Mucosa of descending colon (tissue), 3 donors: ENCODE data around the gene LOXHD1. TPM values are rescaled to one million over a fixed set of nuclear protein-coding genes. Genes with fewer than 3 reads are reported as not detected.

Experiments used
- ATAC-seq: fragments of 200-7000 bp; cut with Tn5 transposase; one replicate; pipeline ENCODE4 v1.9.1; 2020; ENCODE audit warnings: mild to moderate bottlenecking, moderate library complexity
- DNase-seq, 3 donors: peaks; one replicate each; pipeline ENCODE4 v3.0.0-alpha.2; 2020
- H3K36me3 ChIP-seq: fragments of 200-600 bp; one replicate; pipeline ENCODE4 v1.8.0; 2021; ENCODE audit warnings: low read depth, mild to moderate bottlenecking
- H3K4me1 ChIP-seq: fragments of 200-600 bp; one replicate; pipeline ENCODE4 v1.8.0; 2021; ENCODE audit warnings: low read depth, mild to moderate bottlenecking
- H3K4me3 ChIP-seq: fragments of 200-600 bp; one replicate; pipeline ENCODE4 v1.8.0; 2021; ENCODE audit warnings: mild to moderate bottlenecking
- H3K9me3 ChIP-seq: fragments of 200-600 bp; one replicate; pipeline ENCODE4 v1.8.0; 2021; ENCODE audit warnings: mild to moderate bottlenecking
- CTCF ChIP-seq: fragments of 200-600 bp; IDR thresholded peaks from one replicate; pipeline ENCODE4 v1.8.0; 2022; ENCODE audit warnings: antibody characterized with exemption, mild to moderate bottlenecking
- intact Hi-C, 2 donors: fragments of 100-400 bp; cut with DNase I in 1 of 2; cut with micrococcal nuclease in 1 of 2; formaldehyde crosslinking; loops; one replicate each; pipeline versions ENCODE4 v1.11.0 to v1.11.1; 2022; cut with DNase I, micrococcal nuclease
- total RNA-seq, 3 donors: library from RNA; stranded (reverse); fragmentation: NEBNext Ultra II Directional in 2 of 3; extraction: Animal tissue kit (Norgen Biotek cat#: 25700) in 2 of 3; gene quantifications; one replicate each; pipeline versions ENCODE4 v1.2.1 to v1.2.4, GENCODE V29; 2021 to 2023
- donor health status: DM: no; HTN: no; CAD: no; lungs with moderate emphysema.
- donor health status: DM: no; HTN: no; CAD: no.
- donor health status: DM: no; HTN: yes; CAD: no.

Gene LOXHD1
- total RNA-seq, 3 donors from 2014 or later, result 0.06 TPM; not detected in 2

GRCh38 chr18:46702471-46702870, 45.5 kb upstream of the LOXHD1 start:
- H3K4me3 ChIP-seq, result no peak overlapping the region
- DNase-seq (no peak), ATAC-seq (no peak)
- H3K4me1 ChIP-seq, result no peaks in the 10 kb centered on the region
- TF ChIP-seq CTCF, result no peak
- intact Hi-C loops, result no loop called here
- no peaks in the 10 kb centered on the region for H3K36me3 ChIP-seq
- no peaks in the 10 kb centered on the region for H3K9me3 ChIP-seq

GRCh38 chr18:46700066-46700824, 43.2 kb upstream of the LOXHD1 start:
- no peak for DNase-seq
- no peak for TF ChIP-seq CTCF
- intact Hi-C loops, result no loop called here
- H3K4me3 ChIP-seq, result no peak overlapping the region
- H3K36me3 ChIP-seq, result no peaks in the 10 kb centered on the region
- no peaks in the 10 kb centered on the region for H3K9me3 ChIP-seq
- ATAC-seq, result no peak
- H3K4me1 ChIP-seq, result no peaks in the 10 kb centered on the region

- TF ChIP-seq CTCF, result no peak
- DNase-seq, result no peak
- intact Hi-C loops, result no loop called here
- H3K4me1 ChIP-seq, result no peaks in the 10 kb centered on the region
- H3K36me3 ChIP-seq, result no peaks in the 10 kb centered on the region
- ATAC-seq, result no peak
- H3K9me3 ChIP-seq, result no peaks in the 10 kb centered on the region
- no peak overlapping the region for H3K4me3 ChIP-seq
Measured at GRCh38 chr18:46696702-46697101, 39.7 kb upstream of the LOXHD1 start.

DNA sequence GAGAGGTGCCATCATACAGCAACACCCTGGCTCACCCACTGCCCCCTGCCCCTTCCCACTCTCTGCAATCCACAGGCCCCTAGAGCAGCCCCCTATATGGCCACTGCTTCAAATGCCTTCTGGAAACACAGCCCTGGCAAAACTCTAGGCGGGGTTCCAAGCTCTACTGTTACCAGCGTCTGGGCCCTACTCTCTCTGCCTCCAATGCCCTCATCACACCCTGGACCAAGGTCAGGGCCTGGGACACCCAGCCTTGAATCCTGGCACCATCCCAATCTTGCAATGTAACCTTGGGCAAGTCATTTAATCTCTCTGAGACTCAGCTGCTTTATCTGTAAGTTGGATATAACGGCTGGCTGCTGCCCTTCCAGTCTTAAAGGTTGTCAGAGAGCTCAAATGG, 39.2 kb upstream of the LOXHD1 start:
- H3K4me1 ChIP-seq, result no peaks in the 10 kb centered on the region
- no peak for TF ChIP-seq CTCF
- H3K9me3 ChIP-seq, result no peaks in the 10 kb centered on the region
- H3K36me3 ChIP-seq, result no peaks in the 10 kb centered on the region
- DNase-seq, result no peak
- intact Hi-C loops, result no loop called here
- ATAC-seq, result no peak
- no peak overlapping the region for H3K4me3 ChIP-seq

DNA sequence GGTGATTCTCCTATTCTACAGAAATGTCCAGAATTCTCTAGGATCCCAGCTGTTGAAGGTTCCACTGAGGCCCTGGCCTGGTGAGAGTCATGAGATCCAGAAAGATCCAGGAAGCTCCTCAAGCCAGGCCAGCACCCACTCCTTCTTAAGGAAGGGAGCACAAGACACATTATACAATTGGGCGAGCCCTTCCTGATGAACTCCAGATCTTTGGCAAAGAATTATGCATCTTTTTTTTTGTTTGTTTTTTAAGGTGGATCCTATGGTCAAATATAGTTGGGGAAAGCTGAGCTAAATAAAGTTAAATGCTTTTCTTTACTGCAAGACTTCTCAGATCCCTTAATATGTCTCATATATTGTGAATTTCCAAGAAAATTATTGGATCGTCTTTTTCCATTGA, 37.0 kb upstream of the LOXHD1 start:
- intact Hi-C loops, result no loop called here
- no peak for TF ChIP-seq CTCF
- H3K4me3 ChIP-seq, result no peak overlapping the region
- no peaks in the 10 kb centered on the region for H3K9me3 ChIP-seq
- DNase-seq, result no peak
- no peaks in the 10 kb centered on the region for H3K4me1 ChIP-seq
- no peaks in the 10 kb centered on the region for H3K36me3 ChIP-seq
- ATAC-seq, result no peak
